Nephron (organoid): ENCODE results near the gene DNLZ.
"Not testable (repeated sequence)": the region's sequence is repeated elsewhere in the genome, so short reads cannot be mapped to it uniquely, and the experiment has no call there.

ENCODE experiments used
- H3K27ac Mint-ChIP-seq, 3 experiments: 2 replicates each; pipeline ENCODE4 v1.8.0; 2020; ENCODE audit warnings: mixed read lengths in 3 of 3, mild to moderate bottlenecking in 2 of 3, moderate library complexity in 1 of 3
- H3K27me3 Mint-ChIP-seq: 2 replicates; pipeline ENCODE4 v1.8.0; 2021; ENCODE audit warnings: low read depth, mild to moderate bottlenecking, moderate library complexity, mixed read lengths
- H3K36me3 Mint-ChIP-seq: 2 replicates; pipeline ENCODE4 v1.8.0; 2020; ENCODE audit warnings: low read depth, mixed read lengths
- H3K4me1 Mint-ChIP-seq: 2 replicates; pipeline ENCODE4 v1.8.0; 2020; ENCODE audit warnings: mixed read lengths
- H3K4me3 Mint-ChIP-seq, 3 experiments: 2 replicates each; pipeline ENCODE4 v1.8.0; 2020; ENCODE audit warnings: mild to moderate bottlenecking in 3 of 3, mixed read lengths in 3 of 3, moderate library complexity in 2 of 3
- H3K9me3 Mint-ChIP-seq: 2 replicates; pipeline ENCODE4 v1.8.0; 2020; ENCODE audit warnings: mixed read lengths
- TF ChIP-seq, protein P1 (sequence below), 3 experiments: fragments of 200-600 bp; sonication (generic); IDR thresholded peaks; one replicate each; pipeline ENCODE4 v1.5.0; 2021; ENCODE audit warnings: antibody characterized with exemption in 3 of 3; ENCODE audit not compliant: unreplicated experiment in 3 of 3

DNLZ gene

DNA sequence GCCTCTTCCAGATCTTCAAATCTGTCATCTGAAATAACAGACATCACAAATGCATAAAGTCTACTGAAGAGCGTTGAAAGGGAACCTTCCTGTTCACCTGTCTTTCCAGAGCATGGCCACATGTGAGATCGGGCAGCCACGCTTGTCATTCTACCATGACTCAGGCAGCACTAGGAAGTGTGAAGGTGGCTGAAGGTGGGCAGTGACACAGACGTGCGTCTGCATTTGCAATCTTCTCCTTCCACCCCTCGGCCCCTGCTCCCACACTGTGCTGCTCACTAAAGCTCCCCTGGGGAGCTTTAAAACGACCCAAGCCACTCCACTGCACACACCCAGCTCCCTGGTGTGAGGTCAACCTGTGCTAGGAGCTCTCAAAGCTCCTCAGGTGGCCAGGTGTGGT lies 44.4 kb upstream of the DNLZ start:
- TF ChIP-seq, protein P1, sequence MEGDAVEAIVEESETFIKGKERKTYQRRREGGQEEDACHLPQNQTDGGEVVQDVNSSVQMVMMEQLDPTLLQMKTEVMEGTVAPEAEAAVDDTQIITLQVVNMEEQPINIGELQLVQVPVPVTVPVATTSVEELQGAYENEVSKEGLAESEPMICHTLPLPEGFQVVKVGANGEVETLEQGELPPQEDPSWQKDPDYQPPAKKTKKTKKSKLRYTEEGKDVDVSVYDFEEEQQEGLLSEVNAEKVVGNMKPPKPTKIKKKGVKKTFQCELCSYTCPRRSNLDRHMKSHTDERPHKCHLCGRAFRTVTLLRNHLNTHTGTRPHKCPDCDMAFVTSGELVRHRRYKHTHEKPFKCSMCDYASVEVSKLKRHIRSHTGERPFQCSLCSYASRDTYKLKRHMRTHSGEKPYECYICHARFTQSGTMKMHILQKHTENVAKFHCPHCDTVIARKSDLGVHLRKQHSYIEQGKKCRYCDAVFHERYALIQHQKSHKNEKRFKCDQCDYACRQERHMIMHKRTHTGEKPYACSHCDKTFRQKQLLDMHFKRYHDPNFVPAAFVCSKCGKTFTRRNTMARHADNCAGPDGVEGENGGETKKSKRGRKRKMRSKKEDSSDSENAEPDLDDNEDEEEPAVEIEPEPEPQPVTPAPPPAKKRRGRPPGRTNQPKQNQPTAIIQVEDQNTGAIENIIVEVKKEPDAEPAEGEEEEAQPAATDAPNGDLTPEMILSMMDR (IDR thresholded peaks at IDR 0.05; ENCODE audit: unreplicated experiment in 3 of 3), result no peak
- no peak overlapping the region for H3K27ac Mint-ChIP-seq
- H3K27me3 Mint-ChIP-seq, result no peaks in the 10 kb centered on the region
- H3K4me3 Mint-ChIP-seq, result peak overlapping the region; percentile 61 to 75 (median 73)
- H3K4me1 Mint-ChIP-seq, result peaks cover 23% of the 10 kb centered on the region
- no peaks in the 10 kb centered on the region for H3K9me3 Mint-ChIP-seq
- peaks cover 31% of the 10 kb centered on the region for H3K36me3 Mint-ChIP-seq

DNA sequence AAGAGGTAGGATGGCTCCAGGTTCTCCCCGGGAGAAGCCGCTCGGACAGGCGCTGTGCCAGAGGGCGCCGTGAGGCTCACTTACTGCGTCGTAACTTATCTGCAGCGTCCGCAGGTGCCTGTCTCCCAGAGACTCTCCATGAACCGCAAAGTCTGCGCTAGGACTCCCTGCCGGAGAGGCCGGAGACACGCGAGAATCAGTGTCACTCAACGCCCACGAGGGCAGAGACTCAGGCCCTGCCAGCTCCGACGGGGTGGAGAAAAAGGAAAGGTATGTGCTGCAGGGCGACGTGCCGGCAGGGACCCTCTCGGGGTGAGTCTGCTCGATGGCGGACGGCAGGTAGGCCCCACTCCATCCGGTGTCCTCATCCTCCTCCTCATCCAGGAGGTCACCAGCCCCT lies 43.5 kb upstream of the DNLZ start:
- peaks cover 22% of the 10 kb centered on the region for H3K4me1 Mint-ChIP-seq
- peaks cover 33% of the 10 kb centered on the region for H3K36me3 Mint-ChIP-seq
- H3K9me3 Mint-ChIP-seq, H3K27me3 Mint-ChIP-seq, H3K27ac Mint-ChIP-seq: not testable (repeated sequence)
- H3K4me3 Mint-ChIP-seq, result peak overlapping the region; percentile 15 to 60 (median 36)

DNA sequence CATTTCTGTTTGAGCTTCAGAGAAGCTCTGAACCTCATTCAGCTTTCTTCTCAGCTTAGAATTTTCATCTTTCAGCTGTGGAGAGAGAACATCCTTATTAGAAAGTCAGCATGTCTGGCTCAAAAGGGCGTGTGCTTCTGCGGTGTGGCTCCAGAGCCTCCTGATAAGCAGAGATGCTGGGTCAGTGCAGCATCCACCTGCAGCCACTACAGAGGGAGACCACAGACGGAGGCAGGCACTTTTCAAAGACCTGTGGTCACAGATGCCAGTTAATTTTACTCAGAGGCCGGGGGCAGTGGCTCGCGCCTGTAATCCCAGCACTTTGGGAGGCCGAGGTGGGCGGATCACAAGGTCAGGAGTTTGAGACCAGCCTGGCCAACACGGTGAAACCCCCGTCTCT lies 42.4 kb upstream of the DNLZ start:
- peak overlapping the region in 2 of 3 experiments; percentile 30 to 44 for H3K4me3 Mint-ChIP-seq
- H3K9me3 Mint-ChIP-seq, H3K27ac Mint-ChIP-seq, H3K27me3 Mint-ChIP-seq: not testable (repeated sequence)
- peaks cover 32% of the 10 kb centered on the region for H3K36me3 Mint-ChIP-seq
- peaks cover 11% of the 10 kb centered on the region for H3K4me1 Mint-ChIP-seq

DNA sequence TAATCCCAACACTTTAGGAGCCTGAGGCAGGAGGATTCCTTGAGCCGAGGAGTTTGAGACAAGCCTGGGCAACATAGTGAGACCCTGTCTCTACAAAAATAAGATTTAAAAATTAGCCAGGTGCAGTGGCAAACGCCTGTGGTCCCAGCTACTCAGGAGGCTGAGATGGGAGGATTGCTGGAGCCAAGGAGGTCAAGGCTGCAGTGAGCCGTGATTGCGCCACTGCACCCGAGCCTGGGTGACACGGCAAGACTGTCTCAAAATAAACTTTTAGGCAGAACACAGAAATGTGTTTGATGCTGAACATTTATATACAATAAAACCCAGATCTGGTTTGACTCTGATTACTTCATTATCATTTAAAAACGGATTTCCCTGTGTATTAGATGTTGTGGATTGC lies 41.9 kb upstream of the DNLZ start:
- no peaks in the 10 kb centered on the region for H3K27me3 Mint-ChIP-seq
- TF ChIP-seq, protein P1 (IDR thresholded peaks at IDR 0.05; ENCODE audit: unreplicated experiment in 3 of 3), result no peak
- H3K9me3 Mint-ChIP-seq, result no peaks in the 10 kb centered on the region
- peaks cover 11% of the 10 kb centered on the region for H3K4me1 Mint-ChIP-seq
- H3K36me3 Mint-ChIP-seq, result peaks cover 32% of the 10 kb centered on the region
- no peak overlapping the region for H3K27ac Mint-ChIP-seq
- peak overlapping the region in 1 of 3 experiments; percentile 30 for H3K4me3 Mint-ChIP-seq

DNA sequence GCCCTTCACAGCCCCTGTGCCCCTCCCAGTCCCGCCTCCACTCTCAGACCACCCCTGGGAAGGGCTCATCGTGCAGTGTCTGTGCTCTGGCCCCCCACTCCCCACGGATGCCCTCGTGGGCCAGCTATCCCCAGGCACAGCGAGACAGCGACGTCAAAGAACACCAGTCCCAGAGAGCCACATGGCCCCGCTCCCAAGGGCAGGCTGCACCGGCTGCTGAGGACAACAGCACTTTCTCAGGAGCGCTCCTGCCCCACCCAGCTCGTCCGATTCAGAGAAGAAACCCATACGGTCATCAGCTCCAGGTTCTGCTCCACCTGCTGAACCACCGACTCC lies 41.2 kb upstream of the DNLZ start:
- H3K9me3 Mint-ChIP-seq, result no peaks in the 10 kb centered on the region
- H3K36me3 Mint-ChIP-seq, result peaks cover 32% of the 10 kb centered on the region
- no peak overlapping the region for H3K27ac Mint-ChIP-seq
- TF ChIP-seq, protein P1 (IDR thresholded peaks at IDR 0.05; ENCODE audit: unreplicated experiment in 3 of 3), result no peak
- H3K27me3 Mint-ChIP-seq, result no peaks in the 10 kb centered on the region
- H3K4me3 Mint-ChIP-seq, result no peak overlapping the region
- H3K4me1 Mint-ChIP-seq, result peaks cover 10% of the 10 kb centered on the region

DNA sequence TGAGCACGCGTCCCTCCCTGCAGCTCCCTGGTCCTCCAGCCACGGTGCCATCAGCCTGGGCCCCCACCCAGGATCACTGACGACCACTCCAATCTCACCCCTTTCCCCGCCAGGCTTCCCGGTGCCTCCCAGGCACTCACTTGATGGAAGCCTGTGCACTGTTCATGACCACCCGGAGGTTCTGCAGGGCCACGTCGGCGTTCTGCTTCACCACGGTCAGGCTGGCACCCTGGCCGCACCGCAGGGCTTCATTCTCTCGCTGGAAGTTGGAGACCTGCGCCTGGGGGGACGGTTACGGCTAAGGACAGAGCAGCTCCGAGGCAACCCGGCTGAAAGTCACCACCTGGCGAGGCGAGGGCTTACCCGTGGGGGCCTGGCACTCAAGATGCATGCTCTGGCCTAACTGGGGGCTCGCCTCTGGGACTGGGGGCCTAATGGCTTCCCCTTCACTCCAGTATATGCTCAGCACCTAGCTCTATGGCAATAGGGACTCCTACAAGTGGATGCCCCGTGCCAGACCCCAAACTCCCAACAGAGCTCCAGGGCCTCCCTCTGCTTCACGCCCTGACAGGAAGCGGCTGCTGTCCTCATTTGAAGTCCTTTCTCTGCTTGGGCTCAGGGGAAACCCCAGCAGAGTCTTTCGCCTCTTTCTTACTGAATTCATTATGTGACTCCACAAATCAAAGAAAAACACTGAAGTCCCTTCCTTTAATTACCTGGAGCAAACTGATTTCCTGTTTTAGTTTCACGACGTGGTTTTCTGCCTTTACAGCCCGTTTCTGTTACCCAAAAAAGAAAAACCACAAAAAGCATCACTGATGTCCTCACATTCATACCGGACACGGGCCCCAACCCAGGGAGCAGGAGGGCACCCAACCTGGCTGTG lies 40.6 kb upstream of the DNLZ start:
- no peak overlapping the region for H3K4me3 Mint-ChIP-seq
- H3K9me3 Mint-ChIP-seq, result no peaks in the 10 kb centered on the region
- no peak overlapping the region for H3K27ac Mint-ChIP-seq
- TF ChIP-seq, protein P1 (IDR thresholded peaks at IDR 0.05; ENCODE audit: unreplicated experiment in 3 of 3), result no peak
- no peaks in the 10 kb centered on the region for H3K27me3 Mint-ChIP-seq
- peaks cover 7% of the 10 kb centered on the region for H3K4me1 Mint-ChIP-seq
- peaks cover 34% of the 10 kb centered on the region for H3K36me3 Mint-ChIP-seq

DNA sequence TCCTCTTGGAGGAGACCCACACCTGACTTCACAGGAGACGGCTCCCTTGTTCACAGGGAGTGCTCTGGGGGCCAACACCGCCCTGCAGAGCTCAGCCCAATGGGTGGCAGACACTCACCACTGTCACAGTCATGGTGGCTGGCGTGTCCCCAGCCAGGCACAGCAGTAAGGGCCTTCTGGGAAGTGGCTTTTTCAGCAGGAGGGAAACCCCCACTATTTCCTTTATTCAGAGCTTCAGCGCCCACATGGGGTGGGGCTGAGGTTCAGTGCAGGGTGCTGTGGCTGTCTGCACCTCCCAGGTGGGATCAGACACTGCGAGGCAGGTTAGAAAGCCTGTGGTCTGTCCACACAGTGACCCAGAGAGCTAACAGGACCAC lies 40.0 kb upstream of the DNLZ start:
- TF ChIP-seq, protein P1 (IDR thresholded peaks at IDR 0.05; ENCODE audit: unreplicated experiment in 3 of 3), result no peak
- Mint-ChIP-seq H3K4me3 (no peak overlapping the region), H3K36me3 (peaks cover 32% of the 10 kb centered on the region), H3K4me1 (peaks cover 8% of the 10 kb centered on the region), H3K9me3 (no peaks in the 10 kb centered on the region), H3K27me3 (no peaks in the 10 kb centered on the region), H3K27ac (no peak overlapping the region)
